Endothelial cell (in vitro differentiated cells): Measurements from ENCODE around the gene INIP. TPM values are rescaled to one million over a fixed set of nuclear protein-coding genes. Genes with fewer than 3 reads are reported as not detected.

Experiments used
- DNase-seq: peaks from one replicate; pipeline ENCODE4 v3.0.0; 2021; ENCODE audit warnings: low spot score
- H3K27ac Mint-ChIP-seq: one replicate; pipeline ENCODE4 v1.8.0; 2021; ENCODE audit warnings: mixed read lengths, inconsistent platforms; ENCODE audit not compliant: unreplicated experiment
- H3K27me3 Mint-ChIP-seq: one replicate; pipeline ENCODE4 v1.8.0; 2021; ENCODE audit warnings: mild to moderate bottlenecking, moderate library complexity, mixed read lengths, inconsistent platforms; ENCODE audit not compliant: unreplicated experiment
- H3K36me3 Mint-ChIP-seq: one replicate; pipeline ENCODE4 v1.8.0; 2021; ENCODE audit warnings: mild to moderate bottlenecking, low read depth, mixed read lengths, inconsistent platforms; ENCODE audit not compliant: unreplicated experiment
- H3K4me1 Mint-ChIP-seq: one replicate; pipeline ENCODE4 v1.8.0; 2021; ENCODE audit warnings: mild to moderate bottlenecking, mixed read lengths, inconsistent platforms; ENCODE audit not compliant: unreplicated experiment
- H3K4me3 Mint-ChIP-seq: one replicate; pipeline ENCODE4 v1.8.0; 2021; ENCODE audit warnings: mild to moderate bottlenecking, mixed read lengths, inconsistent platforms; ENCODE audit not compliant: unreplicated experiment
- H3K9me3 Mint-ChIP-seq: one replicate; pipeline ENCODE4 v1.8.0; 2021; ENCODE audit warnings: mixed read lengths, inconsistent platforms; ENCODE audit not compliant: unreplicated experiment
- CTCF ChIP-seq: fragments of 200-600 bp; sonication (generic); IDR thresholded peaks from one replicate; pipeline ENCODE4 v1.5.0; 2021; ENCODE audit warnings: antibody characterized with exemption; ENCODE audit not compliant: unreplicated experiment
- total RNA-seq: library from RNA; stranded (reverse); fragmentation: NEBNext Ultra II Directional; extraction: Animal tissue kit (Norgen Biotek cat#: 25700); gene quantifications from one replicate; pipeline ENCODE4 v1.2.1, GENCODE V29; 2021; ENCODE audit not compliant: unreplicated experiment

INIP gene
- total RNA-seq, 1 donor from 2014 or later = 20.8 TPM

GRCh38 chr9:112703304-112703703, 14.6 kb downstream of the INIP start:
- no peak overlapping the region for H3K4me3 Mint-ChIP-seq
- H3K9me3 Mint-ChIP-seq = no peaks in the 10 kb centered on the region
- no peaks in the 10 kb centered on the region for H3K36me3 Mint-ChIP-seq
- TF ChIP-seq CTCF = no peak
- no peak for DNase-seq
- no peak overlapping the region for H3K27ac Mint-ChIP-seq
- no peaks in the 10 kb centered on the region for H3K27me3 Mint-ChIP-seq
- no peaks in the 10 kb centered on the region for H3K4me1 Mint-ChIP-seq

GRCh38 chr9:112700085-112700484, 17.8 kb downstream of the INIP start:
- no peak overlapping the region for H3K27ac Mint-ChIP-seq
- no peak overlapping the region for H3K4me3 Mint-ChIP-seq
- no peak for DNase-seq
- H3K27me3 Mint-ChIP-seq = no peaks in the 10 kb centered on the region
- TF ChIP-seq CTCF = no peak
- H3K4me1 Mint-ChIP-seq = no peaks in the 10 kb centered on the region
- no peaks in the 10 kb centered on the region for H3K36me3 Mint-ChIP-seq
- H3K9me3 Mint-ChIP-seq = no peaks in the 10 kb centered on the region

GRCh38 chr9:112699230-112699629, 18.7 kb downstream of the INIP start:
- Mint-ChIP-seq H3K9me3 (no peaks in the 10 kb centered on the region), H3K4me3 (no peak overlapping the region), H3K36me3 (no peaks in the 10 kb centered on the region), H3K27ac (no peak overlapping the region), H3K27me3 (no peaks in the 10 kb centered on the region), H3K4me1 (no peaks in the 10 kb centered on the region)
- DNase-seq = no peak
- TF ChIP-seq CTCF = no peak

GRCh38 chr9:112696461-112696860, 21.5 kb downstream of the INIP start:
- Mint-ChIP-seq H3K27ac (no peak overlapping the region), H3K4me1 (no peaks in the 10 kb centered on the region)

More at GRCh38 chr9:112696461-112696860, 21.5 kb downstream of the INIP start:
- Mint-ChIP-seq H3K27me3 (no peaks in the 10 kb centered on the region), H3K4me3 (no peak overlapping the region), H3K9me3 (no peaks in the 10 kb centered on the region), H3K36me3 (peaks cover 10% of the 10 kb centered on the region)
- no peak for TF ChIP-seq CTCF
- no peak for DNase-seq
